Loucy (cell line): ENCODE data around the gene ITLN1.

Source experiments
- EZH2phosphoT487 ChIP-seq: fragments of 200-600 bp; IDR thresholded peaks from 2 replicates; pipeline ENCODE4 v1.6.1; 2018; ENCODE audit warnings: antibody characterized with exemption, mild to moderate bottlenecking, moderate library complexity, borderline replicate concordance
- TF ChIP-seq, protein P1 (sequence below): fragments of 200-600 bp; sonication (generic); conservative IDR thresholded peaks from 2 replicates; pipeline ENCODE4 v1.5.1; 2014; ENCODE audit warnings: mild to moderate bottlenecking, antibody characterized with exemption, low read length

DNA sequence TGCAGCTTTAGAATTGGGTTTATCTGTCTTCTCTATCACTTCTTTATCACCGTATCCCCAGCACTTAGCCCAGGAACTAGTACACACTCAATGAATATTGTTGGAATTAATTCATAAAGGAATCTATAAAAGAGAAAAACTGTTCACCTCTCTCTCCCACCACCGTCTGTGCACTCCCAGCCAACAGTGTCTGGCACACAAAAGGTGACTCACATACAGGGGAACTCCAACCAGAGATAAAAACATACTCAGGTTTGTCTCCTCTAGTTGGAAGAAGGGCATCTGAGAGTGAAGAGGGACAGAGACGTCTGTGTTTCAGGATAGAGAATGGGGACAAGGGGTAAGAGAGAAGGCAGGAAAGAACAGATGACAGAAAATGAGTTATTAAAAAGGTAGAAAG is 10.0 kb downstream of the ITLN1 start:
- TF ChIP-seq, protein P1, sequence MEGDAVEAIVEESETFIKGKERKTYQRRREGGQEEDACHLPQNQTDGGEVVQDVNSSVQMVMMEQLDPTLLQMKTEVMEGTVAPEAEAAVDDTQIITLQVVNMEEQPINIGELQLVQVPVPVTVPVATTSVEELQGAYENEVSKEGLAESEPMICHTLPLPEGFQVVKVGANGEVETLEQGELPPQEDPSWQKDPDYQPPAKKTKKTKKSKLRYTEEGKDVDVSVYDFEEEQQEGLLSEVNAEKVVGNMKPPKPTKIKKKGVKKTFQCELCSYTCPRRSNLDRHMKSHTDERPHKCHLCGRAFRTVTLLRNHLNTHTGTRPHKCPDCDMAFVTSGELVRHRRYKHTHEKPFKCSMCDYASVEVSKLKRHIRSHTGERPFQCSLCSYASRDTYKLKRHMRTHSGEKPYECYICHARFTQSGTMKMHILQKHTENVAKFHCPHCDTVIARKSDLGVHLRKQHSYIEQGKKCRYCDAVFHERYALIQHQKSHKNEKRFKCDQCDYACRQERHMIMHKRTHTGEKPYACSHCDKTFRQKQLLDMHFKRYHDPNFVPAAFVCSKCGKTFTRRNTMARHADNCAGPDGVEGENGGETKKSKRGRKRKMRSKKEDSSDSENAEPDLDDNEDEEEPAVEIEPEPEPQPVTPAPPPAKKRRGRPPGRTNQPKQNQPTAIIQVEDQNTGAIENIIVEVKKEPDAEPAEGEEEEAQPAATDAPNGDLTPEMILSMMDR: no peak
- no peak for TF ChIP-seq EZH2phosphoT487
